Thyroid gland (tissue), 4 donors: ENCODE measurements around the gene BTBD2. TPM values are rescaled to one million over a fixed set of nuclear protein-coding genes. Genes with fewer than 3 reads are reported as not detected.

ENCODE experiments used
- DNase-seq, 2 donors: peaks; one replicate each; pipeline ENCODE4 v3.0.0-alpha.2; 2019
- H3K27ac ChIP-seq, 3 donors: fragments of 200-600 bp; sonication (generic); 1 replicate in 2 of 3; 2 replicates in 1 of 3; pipeline ENCODE4 v1.5.1; 2016 to 2019; ENCODE audit warnings: mild to moderate bottlenecking in 1 of 3, moderate library complexity in 1 of 3
- H3K27me3 ChIP-seq: fragments of 200-600 bp; sonication (generic); one replicate; pipeline ENCODE4 v1.5.1; 2019
- H3K36me3 ChIP-seq, 2 donors: fragments of 200-600 bp; sonication (generic); one replicate each; pipeline ENCODE4 v1.5.1; 2016 to 2019
- H3K4me1 ChIP-seq, 2 donors: fragments of 200-600 bp; sonication (generic); one replicate each; pipeline ENCODE4 v1.5.1; 2017 to 2019
- H3K4me3 ChIP-seq, 3 donors: fragments of 200-600 bp; sonication (generic); replicated peaks in 1 of 3; 1 replicate in 2 of 3; 2 replicates in 1 of 3; pipeline ENCODE4 v1.5.1; 2016; ENCODE audit warnings: mild to moderate bottlenecking in 1 of 3
- H3K9me3 ChIP-seq: fragments of 200-600 bp; sonication (generic); one replicate; pipeline ENCODE4 v1.5.1; 2017
- POLR2A ChIP-seq, 2 donors: fragments of 450-650 bp; IDR thresholded peaks; one replicate each; pipeline ENCODE4 v1.6.1; 2017; ENCODE audit warnings: antibody characterized with exemption in 2 of 2, mild to moderate bottlenecking in 2 of 2, moderate library complexity in 1 of 2
- WGBS, 2 donors: methylation state at CpG; one replicate each; pipeline ENCODE4 v1.1.5; 2017; 5-methylcytosine and 5-hydroxymethylcytosine counted together
- intact Hi-C: fragments of 100-400 bp; cut with DNase I; formaldehyde crosslinking; loops from one replicate; pipeline ENCODE4 v1.15.1; 2023
- total RNA-seq, 4 donors: library from RNA; depleted of rRNA; stranded (reverse); fragments of >200 nt; gene quantifications; one replicate each; pipeline ENCODE4 v1.2.3, GENCODE V29; 2016
- TF ChIP-seq, protein P1 (sequence below), 6 experiments: fragments of 200-600 bp in 3 of 6; fragments of 450-650 bp in 3 of 6; sonication (generic) in 3 of 6; IDR thresholded peaks; one replicate each; pipeline ENCODE4 v1.5.1; 2016 to 2019; ENCODE audit warnings: antibody characterized with exemption in 6 of 6, mild to moderate bottlenecking in 2 of 6, inconsistent platforms in 1 of 6, moderate library complexity in 1 of 6

The BTBD2 gene
- total RNA-seq, 4 donors from 2014 or later: 74.8 to 89.9 (median 76.2) TPM

DNA sequence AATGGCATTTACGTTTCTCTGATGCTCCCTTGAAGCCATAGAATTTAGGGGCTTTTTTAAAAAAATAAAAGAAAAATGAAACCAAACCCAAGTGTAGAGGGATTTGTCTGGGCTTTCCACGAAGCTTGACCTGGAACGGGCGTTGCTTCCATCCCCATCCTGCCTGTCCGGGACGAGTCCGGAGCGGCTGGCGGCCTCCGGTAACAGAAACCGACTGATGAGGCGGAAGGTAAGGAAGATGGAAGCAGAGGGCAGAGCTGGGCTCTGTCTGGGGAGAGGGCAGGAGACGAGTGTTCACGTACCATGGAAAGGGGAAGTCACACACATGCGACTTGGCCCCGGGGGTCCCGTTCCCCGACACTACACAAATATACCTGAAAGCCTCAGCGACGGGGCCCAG is 34.3 kb downstream of the BTBD2 start:
- Histone ChIP-seq H3K27ac (no peak overlapping the region), H3K36me3 (peaks cover 37 to 50% of the 10 kb centered on the region in 2 donors), H3K27me3 (no peaks in the 10 kb centered on the region), H3K4me3 (no peak overlapping the region), H3K9me3 (no peaks in the 10 kb centered on the region), H3K4me1 (no peaks in the 10 kb centered on the region)
- intact Hi-C loops: no loop called here
- DNase-seq: no peak
- TF ChIP-seq POLR2A (IDR thresholded peaks at IDR 0.05): no peak
- TF ChIP-seq, protein P1, sequence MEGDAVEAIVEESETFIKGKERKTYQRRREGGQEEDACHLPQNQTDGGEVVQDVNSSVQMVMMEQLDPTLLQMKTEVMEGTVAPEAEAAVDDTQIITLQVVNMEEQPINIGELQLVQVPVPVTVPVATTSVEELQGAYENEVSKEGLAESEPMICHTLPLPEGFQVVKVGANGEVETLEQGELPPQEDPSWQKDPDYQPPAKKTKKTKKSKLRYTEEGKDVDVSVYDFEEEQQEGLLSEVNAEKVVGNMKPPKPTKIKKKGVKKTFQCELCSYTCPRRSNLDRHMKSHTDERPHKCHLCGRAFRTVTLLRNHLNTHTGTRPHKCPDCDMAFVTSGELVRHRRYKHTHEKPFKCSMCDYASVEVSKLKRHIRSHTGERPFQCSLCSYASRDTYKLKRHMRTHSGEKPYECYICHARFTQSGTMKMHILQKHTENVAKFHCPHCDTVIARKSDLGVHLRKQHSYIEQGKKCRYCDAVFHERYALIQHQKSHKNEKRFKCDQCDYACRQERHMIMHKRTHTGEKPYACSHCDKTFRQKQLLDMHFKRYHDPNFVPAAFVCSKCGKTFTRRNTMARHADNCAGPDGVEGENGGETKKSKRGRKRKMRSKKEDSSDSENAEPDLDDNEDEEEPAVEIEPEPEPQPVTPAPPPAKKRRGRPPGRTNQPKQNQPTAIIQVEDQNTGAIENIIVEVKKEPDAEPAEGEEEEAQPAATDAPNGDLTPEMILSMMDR (IDR thresholded peaks at IDR 0.05): no peak
- 92 to 93% methylated on average over 20 of the region's 20 CpGs for WGBS, 2 donors

DNA sequence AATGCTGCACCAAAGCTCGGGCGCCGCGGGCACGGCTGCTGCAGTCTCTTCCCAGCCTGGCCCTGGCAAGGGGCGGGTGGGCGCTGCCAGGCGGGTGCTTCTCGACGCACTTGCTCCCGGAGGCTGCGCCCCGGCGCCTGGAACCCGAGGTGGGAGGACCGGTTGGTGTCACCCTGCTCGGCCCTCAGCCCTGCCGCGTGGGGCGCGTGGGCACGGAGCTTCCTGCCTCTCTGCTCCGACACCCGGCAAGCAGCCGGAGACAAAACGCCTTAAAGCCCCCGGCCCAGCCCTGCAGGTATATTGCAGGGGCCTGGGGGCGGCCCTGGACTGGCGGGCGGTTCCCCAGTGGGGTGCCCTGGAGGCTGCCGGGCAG is 34.7 kb downstream of the BTBD2 start:
- peaks cover 33 to 47% of the 10 kb centered on the region in 2 donors for H3K36me3 ChIP-seq
- WGBS, 2 donors: 96% methylated on average over 22 to 29 of the region's 31 CpGs

GRCh38 chr19:1980091-1980808 is 35.3 kb downstream of the BTBD2 start:
- Histone ChIP-seq H3K9me3 (no peaks in the 10 kb centered on the region), H3K27ac (no peak overlapping the region), H3K36me3 (peaks cover 32 to 43% of the 10 kb centered on the region in 2 donors), H3K4me1 (no peaks in the 10 kb centered on the region), H3K27me3 (no peaks in the 10 kb centered on the region), H3K4me3 (no peak overlapping the region)
- 87 to 95% methylated on average over 15 to 33 of the region's 35 CpGs for WGBS, 2 donors
- no peak for DNase-seq
- intact Hi-C loops: no loop called here
- TF ChIP-seq, protein P1 (IDR thresholded peaks at IDR 0.05): no peak
- no peak for TF ChIP-seq POLR2A (IDR thresholded peaks at IDR 0.05)

More for the DNA sequence above, 34.7 kb downstream of the BTBD2 start:
- DNase-seq: no peak
- no peak overlapping the region for H3K4me3 ChIP-seq
- intact Hi-C loops: no loop called here
- H3K27me3 ChIP-seq: no peaks in the 10 kb centered on the region
- no peaks in the 10 kb centered on the region for H3K9me3 ChIP-seq
- H3K4me1 ChIP-seq: no peaks in the 10 kb centered on the region
- no peak overlapping the region for H3K27ac ChIP-seq
- no peak for TF ChIP-seq POLR2A (IDR thresholded peaks at IDR 0.05)
- TF ChIP-seq, protein P1 (IDR thresholded peaks at IDR 0.05): no peak

DNA sequence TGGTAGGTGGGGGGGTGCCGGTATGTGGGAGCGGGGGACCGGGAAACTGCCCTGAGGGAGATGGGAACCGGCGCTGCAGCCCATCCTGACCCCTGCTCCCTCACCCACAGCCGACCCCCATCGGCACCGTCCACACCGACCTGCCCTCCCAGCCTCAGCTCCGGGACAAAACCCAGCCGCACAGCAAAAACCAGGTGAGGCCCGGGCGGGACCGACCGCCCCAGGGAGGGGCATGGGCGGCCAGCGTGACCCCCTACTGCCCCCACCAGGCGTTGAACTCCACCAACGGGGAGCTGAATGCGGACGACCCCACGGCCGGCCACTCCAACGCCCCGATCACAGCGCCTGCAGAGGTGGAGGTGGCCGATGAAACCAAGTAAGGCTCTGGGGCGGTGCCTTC is 35.9 kb downstream of the BTBD2 start:
- H3K9me3 ChIP-seq: no peaks in the 10 kb centered on the region
- H3K27ac ChIP-seq: no peak overlapping the region
- DNase-seq: no peak
- no peaks in the 10 kb centered on the region for H3K27me3 ChIP-seq
- no peak overlapping the region for H3K4me3 ChIP-seq
- H3K36me3 ChIP-seq: peaks cover 32 to 40% of the 10 kb centered on the region in 2 donors
- 94 to 95% methylated on average over 3 to 16 of the region's 28 CpGs for WGBS, 2 donors
- intact Hi-C loops: no loop called here
- TF ChIP-seq, protein P1 (IDR thresholded peaks at IDR 0.05): no peak
- no peak for TF ChIP-seq POLR2A (IDR thresholded peaks at IDR 0.05)
- H3K4me1 ChIP-seq: no peaks in the 10 kb centered on the region

DNA sequence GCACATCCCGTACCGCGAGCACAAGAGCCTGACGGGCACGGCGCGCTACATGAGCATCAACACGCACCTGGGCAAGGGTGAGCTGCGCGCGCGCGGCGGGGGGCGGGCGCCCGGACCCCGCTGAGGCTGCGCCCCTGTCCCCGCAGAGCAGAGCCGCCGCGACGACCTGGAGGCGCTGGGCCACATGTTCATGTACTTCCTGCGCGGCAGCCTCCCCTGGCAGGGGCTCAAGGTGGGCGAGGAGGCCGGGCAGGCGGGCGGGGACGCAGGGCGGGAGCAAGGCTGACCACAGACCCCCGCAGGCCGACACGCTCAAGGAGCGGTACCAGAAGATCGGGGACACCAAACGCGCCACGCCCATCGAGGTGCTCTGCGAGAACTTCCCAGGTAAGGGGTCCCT is 36.5 kb downstream of the BTBD2 start:
- Histone ChIP-seq H3K9me3 (no peaks in the 10 kb centered on the region), H3K4me1 (no peaks in the 10 kb centered on the region), H3K27ac (no peak overlapping the region), H3K27me3 (no peaks in the 10 kb centered on the region), H3K4me3 (no peak overlapping the region), H3K36me3 (peaks cover 32 to 39% of the 10 kb centered on the region in 2 donors)
- no peak for TF ChIP-seq POLR2A (IDR thresholded peaks at IDR 0.05)
- TF ChIP-seq, protein P1 (IDR thresholded peaks at IDR 0.05): no peak
- intact Hi-C loops: no loop called here
- no peak for DNase-seq
- 96 to 98% methylated on average over 18 to 28 of the region's 43 CpGs for WGBS, 2 donors
